Sigmoid colon (tissue), 7 donors: Measurements from ENCODE around the gene CYP26A1. TPM values are rescaled to one million over a fixed set of nuclear protein-coding genes. Genes with fewer than 3 reads are reported as not detected.
A peak's percentile ranks its signal among the peaks of the same experiment; 100 is the strongest.

ENCODE experiments used
- DNase-seq: peaks from one replicate; pipeline ENCODE4 v3.0.0-alpha.2; 2019
- H3K27ac ChIP-seq, 4 donors: fragments of 200-600 bp; sonication (generic); one replicate each; pipeline ENCODE4 v1.5.1; 2016 to 2019; ENCODE audit warnings: mild to moderate bottlenecking in 1 of 4
- H3K27me3 ChIP-seq, 3 donors: fragments of 200-600 bp; sonication (generic); one replicate each; pipeline ENCODE4 v1.5.1; 2019; ENCODE audit warnings: mild to moderate bottlenecking in 1 of 3
- H3K36me3 ChIP-seq, 4 donors: fragments of 200-600 bp; sonication (generic); one replicate each; pipeline ENCODE4 v1.5.1; 2016 to 2019
- H3K4me1 ChIP-seq, 4 donors: fragments of 200-600 bp; sonication (generic); one replicate each; pipeline ENCODE4 v1.5.1; 2017 to 2019
- H3K4me3 ChIP-seq, 4 donors: fragments of 200-600 bp; sonication (generic); one replicate each; pipeline ENCODE4 v1.5.1; 2017 to 2019; ENCODE audit warnings: mild to moderate bottlenecking in 2 of 4, moderate library complexity in 1 of 4
- H3K9me3 ChIP-seq, 4 donors: fragments of 200-600 bp in 3 of 4; sonication (generic) in 3 of 4; one replicate each; pipeline versions ENCODE4 v1.5.1 to v1.6.1; 2013 to 2019
- EP300 ChIP-seq, 4 donors: sonication (generic); formaldehyde crosslinking; IDR thresholded peaks; one replicate each; pipeline ENCODE4 v1.6.1; 2017; ENCODE audit warnings: antibody characterized with exemption in 4 of 4
- POLR2A ChIP-seq, 2 donors: fragments of 450-650 bp; IDR thresholded peaks; one replicate each; pipeline ENCODE4 v1.6.1; 2016; ENCODE audit warnings: antibody characterized with exemption in 2 of 2, mild to moderate bottlenecking in 2 of 2, moderate library complexity in 2 of 2
- POLR2AphosphoS5 ChIP-seq, 4 donors: sonication (generic); formaldehyde crosslinking; IDR thresholded peaks; one replicate each; pipeline ENCODE4 v1.6.1; 2017; ENCODE audit warnings: antibody characterized with exemption in 4 of 4
- WGBS, 2 donors: extraction: QIAGEN DNeasy Blood & Tissue Kit; methylation state at CpG; one replicate each; pipeline ENCODE4 v1.1.7; 2013; 5-methylcytosine and 5-hydroxymethylcytosine counted together
- intact Hi-C: fragments of 100-400 bp; cut with DNase I; formaldehyde crosslinking; loops from one replicate; pipeline ENCODE4 v1.15.1; 2023
- polyA plus RNA-seq, 3 donors: library from polyadenylated mRNA; stranded (reverse); fragments of 200-250 nt; gene quantifications; one replicate each; pipeline ENCODE4 v1.2.3, GENCODE V29; 2013
- total RNA-seq, 4 donors: library from RNA; depleted of rRNA; stranded (reverse); fragments of >200 nt; gene quantifications; one replicate each; pipeline ENCODE4 v1.1.0, GENCODE V29; 2016
- TF ChIP-seq, protein P1 (sequence below), 4 experiments: fragments of 450-650 bp in 3 of 4; fragments of 200-600 bp in 1 of 4; IDR thresholded peaks; one replicate each; pipeline ENCODE4 v1.5.1; 2016 to 2019; ENCODE audit warnings: antibody characterized with exemption in 4 of 4, mild to moderate bottlenecking in 3 of 4, moderate library complexity in 2 of 4
- donor health status: healthy with polysubstance abuse.
- donor health status: Bipolar disorder and iron deficiency.
- donor health status: healthy.

Gene CYP26A1
- total and polyA plus RNA-seq, 7 donors: not detected

GRCh38 chr10:93039110-93039509 is 34.6 kb upstream of the CYP26A1 start:
- Histone ChIP-seq H3K27me3 (no peaks in the 10 kb centered on the region), H3K4me1 (peaks cover 0 to 11% (median 4%) of the 10 kb centered on the region in 4 donors), H3K4me3 (no peak overlapping the region), H3K36me3 (no peaks in the 10 kb centered on the region), H3K27ac (no peak overlapping the region), H3K9me3 (no peaks in the 10 kb centered on the region)
- intact Hi-C loops: no loop called here
- no peak for TF ChIP-seq POLR2A (IDR thresholded peaks at IDR 0.05)
- TF ChIP-seq POLR2AphosphoS5 (IDR thresholded peaks at IDR 0.05): no peak
- no peak for TF ChIP-seq EP300 (IDR thresholded peaks at IDR 0.05)
- TF ChIP-seq, protein P1, sequence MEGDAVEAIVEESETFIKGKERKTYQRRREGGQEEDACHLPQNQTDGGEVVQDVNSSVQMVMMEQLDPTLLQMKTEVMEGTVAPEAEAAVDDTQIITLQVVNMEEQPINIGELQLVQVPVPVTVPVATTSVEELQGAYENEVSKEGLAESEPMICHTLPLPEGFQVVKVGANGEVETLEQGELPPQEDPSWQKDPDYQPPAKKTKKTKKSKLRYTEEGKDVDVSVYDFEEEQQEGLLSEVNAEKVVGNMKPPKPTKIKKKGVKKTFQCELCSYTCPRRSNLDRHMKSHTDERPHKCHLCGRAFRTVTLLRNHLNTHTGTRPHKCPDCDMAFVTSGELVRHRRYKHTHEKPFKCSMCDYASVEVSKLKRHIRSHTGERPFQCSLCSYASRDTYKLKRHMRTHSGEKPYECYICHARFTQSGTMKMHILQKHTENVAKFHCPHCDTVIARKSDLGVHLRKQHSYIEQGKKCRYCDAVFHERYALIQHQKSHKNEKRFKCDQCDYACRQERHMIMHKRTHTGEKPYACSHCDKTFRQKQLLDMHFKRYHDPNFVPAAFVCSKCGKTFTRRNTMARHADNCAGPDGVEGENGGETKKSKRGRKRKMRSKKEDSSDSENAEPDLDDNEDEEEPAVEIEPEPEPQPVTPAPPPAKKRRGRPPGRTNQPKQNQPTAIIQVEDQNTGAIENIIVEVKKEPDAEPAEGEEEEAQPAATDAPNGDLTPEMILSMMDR (IDR thresholded peaks at IDR 0.05): no peak
- no peak for DNase-seq
- WGBS, 2 donors: 94 to 100% methylated on average over 1 of the region's 1 CpG

GRCh38 chr10:93039721-93040120 is 34.0 kb upstream of the CYP26A1 start:
- WGBS, 2 donors: 14 to 21% methylated on average over 3 of the region's 3 CpGs
- Histone ChIP-seq H3K4me1 (peaks cover 0 to 4% (median under 1%) of the 10 kb centered on the region in 4 donors), H3K27me3 (no peaks in the 10 kb centered on the region), H3K4me3 (no peak overlapping the region), H3K27ac (no peak overlapping the region), H3K9me3 (no peaks in the 10 kb centered on the region), H3K36me3 (no peaks in the 10 kb centered on the region)
- TF ChIP-seq POLR2A (IDR thresholded peaks at IDR 0.05) (no peak), EP300 (IDR thresholded peaks at IDR 0.05) (no peak), POLR2AphosphoS5 (IDR thresholded peaks at IDR 0.05) (no peak)
- TF ChIP-seq, protein P1 (IDR thresholded peaks at IDR 0.05): peak in 1 of 4 experiments; percentile 8
- intact Hi-C loops: no loop called here
- DNase-seq: no peak

GRCh38 chr10:93054486-93054885 is 19.2 kb upstream of the CYP26A1 start:
- DNase-seq: no peak
- intact Hi-C loops: no loop called here
- WGBS, 2 donors: 96 to 98% methylated on average over 3 of the region's 3 CpGs
- H3K4me1 ChIP-seq: no peaks in the 10 kb centered on the region
- no peak overlapping the region for H3K4me3 ChIP-seq
- H3K27ac ChIP-seq: no peak overlapping the region
- H3K27me3 ChIP-seq: peaks cover 6 to 61% (median 10%) of the 10 kb centered on the region in 3 donors
- H3K9me3 ChIP-seq: no peaks in the 10 kb centered on the region
- H3K36me3 ChIP-seq: peaks cover 0 to 11% (median 0%) of the 10 kb centered on the region in 4 donors
- TF ChIP-seq, protein P1 (IDR thresholded peaks at IDR 0.05): no peak
- no peak for TF ChIP-seq POLR2A (IDR thresholded peaks at IDR 0.05)
- no peak for TF ChIP-seq POLR2AphosphoS5 (IDR thresholded peaks at IDR 0.05)
- TF ChIP-seq EP300 (IDR thresholded peaks at IDR 0.05): no peak

- peaks cover 0 to 23% (median 19%) of the 10 kb centered on the region in 4 donors for H3K4me1 ChIP-seq
- no peak overlapping the region for H3K4me3 ChIP-seq
- H3K27ac ChIP-seq: no peak overlapping the region
- 96 to 98% methylated on average over 3 of the region's 3 CpGs for WGBS, 2 donors
- peaks cover 24 to 88% (median 41%) of the 10 kb centered on the region in 3 donors for H3K27me3 ChIP-seq
- intact Hi-C loops: no loop called here
- peaks cover 0 to 11% (median 0%) of the 10 kb centered on the region in 4 donors for H3K36me3 ChIP-seq
- no peak for DNase-seq
- no peaks in the 10 kb centered on the region for H3K9me3 ChIP-seq
- TF ChIP-seq EP300 (IDR thresholded peaks at IDR 0.05) (no peak), POLR2AphosphoS5 (IDR thresholded peaks at IDR 0.05) (no peak), POLR2A (IDR thresholded peaks at IDR 0.05) (no peak)
- TF ChIP-seq, protein P1 (IDR thresholded peaks at IDR 0.05): no peak
Measured at GRCh38 chr10:93058139-93058538, 15.6 kb upstream of the CYP26A1 start.
